Epithelial cell of proximal tubule (primary cell): ENCODE data around the gene RAE1. TPM values are rescaled to one million over a fixed set of nuclear protein-coding genes. Genes with fewer than 3 reads are reported as not detected.

Source experiments
- DNase-seq: peaks from one replicate; pipeline ENCODE4 v3.0.0-alpha.2; 2011; ENCODE audit warnings: low read depth
- H3K4me3 ChIP-seq: 2 replicates; pipeline ENCODE4 v1.5.1; 2011; ENCODE audit warnings: low read depth, mild to moderate bottlenecking, low read length
- total RNA-seq: library from RNA; depleted of rRNA; stranded (reverse); fragments of >200 nt; gene quantifications from 2 replicates; pipeline ENCODE4 v1.2.3, GENCODE V29; 2015
- TF ChIP-seq, protein P1 (sequence below): conservative IDR thresholded peaks from 2 replicates; pipeline ENCODE4 v1.5.1; 2012; ENCODE audit warnings: low read depth, mild to moderate bottlenecking, low read length

The RAE1 gene
- total RNA-seq, 1 donor from 2014 or later = 74.3 TPM

DNA sequence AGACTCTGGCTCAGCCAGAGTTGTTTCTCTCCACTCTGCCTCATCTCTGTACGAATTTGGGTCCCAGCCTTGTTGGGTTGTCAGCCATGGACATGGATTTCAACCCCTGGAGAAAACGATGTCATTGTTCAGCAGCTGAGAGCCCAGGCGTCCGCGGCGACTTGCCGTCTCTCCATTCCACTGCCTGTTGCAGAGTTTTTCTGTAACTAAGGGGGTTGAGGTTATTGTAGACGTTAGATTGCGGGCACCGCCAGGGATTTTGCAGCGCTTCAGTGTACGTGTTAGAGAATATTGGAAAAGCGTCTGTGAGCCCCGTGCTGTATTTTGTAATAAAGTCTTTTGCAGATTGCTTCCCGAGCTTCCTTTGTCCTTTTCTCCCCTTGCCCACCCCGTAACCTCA lies 27.1 kb downstream of the RAE1 start:
- H3K4me3 ChIP-seq = no peak overlapping the region
- TF ChIP-seq, protein P1, sequence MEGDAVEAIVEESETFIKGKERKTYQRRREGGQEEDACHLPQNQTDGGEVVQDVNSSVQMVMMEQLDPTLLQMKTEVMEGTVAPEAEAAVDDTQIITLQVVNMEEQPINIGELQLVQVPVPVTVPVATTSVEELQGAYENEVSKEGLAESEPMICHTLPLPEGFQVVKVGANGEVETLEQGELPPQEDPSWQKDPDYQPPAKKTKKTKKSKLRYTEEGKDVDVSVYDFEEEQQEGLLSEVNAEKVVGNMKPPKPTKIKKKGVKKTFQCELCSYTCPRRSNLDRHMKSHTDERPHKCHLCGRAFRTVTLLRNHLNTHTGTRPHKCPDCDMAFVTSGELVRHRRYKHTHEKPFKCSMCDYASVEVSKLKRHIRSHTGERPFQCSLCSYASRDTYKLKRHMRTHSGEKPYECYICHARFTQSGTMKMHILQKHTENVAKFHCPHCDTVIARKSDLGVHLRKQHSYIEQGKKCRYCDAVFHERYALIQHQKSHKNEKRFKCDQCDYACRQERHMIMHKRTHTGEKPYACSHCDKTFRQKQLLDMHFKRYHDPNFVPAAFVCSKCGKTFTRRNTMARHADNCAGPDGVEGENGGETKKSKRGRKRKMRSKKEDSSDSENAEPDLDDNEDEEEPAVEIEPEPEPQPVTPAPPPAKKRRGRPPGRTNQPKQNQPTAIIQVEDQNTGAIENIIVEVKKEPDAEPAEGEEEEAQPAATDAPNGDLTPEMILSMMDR = no peak
- DNase-seq = no peak

- TF ChIP-seq, protein P1 = no peak
- no peak overlapping the region for H3K4me3 ChIP-seq
- no peak for DNase-seq
These were observed 27.7 kb downstream of the RAE1 start for GRCh38 chr20:57378646-57379262.

- DNase-seq = no peak
- H3K4me3 ChIP-seq = no peak overlapping the region
- TF ChIP-seq, protein P1 = no peak
These were observed 28.2 kb downstream of the RAE1 start for GRCh38 chr20:57379263-57379647.

- DNase-seq = no peak
- TF ChIP-seq, protein P1 = no peak
- no peak overlapping the region for H3K4me3 ChIP-seq
These were observed 29.2 kb downstream of the RAE1 start for GRCh38 chr20:57380081-57380750.

DNA sequence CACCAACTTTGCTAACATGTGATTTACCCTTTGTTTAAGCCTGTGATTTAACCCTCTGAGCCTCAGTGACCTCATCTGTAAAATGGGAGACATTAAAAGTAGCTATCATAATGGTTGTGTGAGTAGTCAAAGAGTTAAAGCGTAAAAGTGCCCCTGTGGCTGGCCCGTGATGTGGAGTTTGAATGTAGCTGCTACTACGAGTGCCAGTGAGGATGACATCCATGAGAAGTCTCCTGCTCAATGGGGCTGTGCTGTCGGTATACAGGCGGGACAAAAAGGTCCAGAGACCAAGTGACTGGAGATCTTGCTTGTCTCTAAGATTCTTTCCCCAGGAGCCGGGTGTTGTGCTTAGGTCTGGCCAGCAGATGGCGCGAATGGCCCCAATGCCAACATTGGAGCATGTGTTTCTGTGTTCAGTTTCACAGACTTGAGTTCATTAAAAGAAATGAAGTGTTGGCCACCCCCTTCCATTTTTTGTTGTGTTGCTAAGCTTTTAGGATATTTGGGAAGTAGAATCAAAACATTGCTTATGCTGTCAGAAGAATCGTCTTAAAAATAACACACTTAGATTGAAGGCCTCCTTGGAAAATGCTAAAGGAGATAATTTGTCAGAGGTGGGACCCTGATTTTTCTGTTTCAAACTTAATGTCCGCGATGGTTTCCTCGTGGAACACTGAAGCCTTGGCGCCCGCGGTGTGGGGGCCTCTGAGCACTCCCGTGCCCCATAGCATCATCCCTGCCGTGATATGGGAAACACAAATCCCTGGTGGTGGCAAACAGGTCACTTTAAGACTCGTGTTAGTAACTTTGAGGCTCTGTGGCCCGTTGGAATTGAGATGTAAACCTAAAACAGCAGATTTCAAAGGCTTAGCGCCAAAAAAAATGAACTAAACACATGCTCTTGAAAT lies 30.8 kb downstream of the RAE1 start:
- DNase-seq = no peak
- TF ChIP-seq, protein P1 = peak; percentile 96
- no peak overlapping the region for H3K4me3 ChIP-seq

DNA sequence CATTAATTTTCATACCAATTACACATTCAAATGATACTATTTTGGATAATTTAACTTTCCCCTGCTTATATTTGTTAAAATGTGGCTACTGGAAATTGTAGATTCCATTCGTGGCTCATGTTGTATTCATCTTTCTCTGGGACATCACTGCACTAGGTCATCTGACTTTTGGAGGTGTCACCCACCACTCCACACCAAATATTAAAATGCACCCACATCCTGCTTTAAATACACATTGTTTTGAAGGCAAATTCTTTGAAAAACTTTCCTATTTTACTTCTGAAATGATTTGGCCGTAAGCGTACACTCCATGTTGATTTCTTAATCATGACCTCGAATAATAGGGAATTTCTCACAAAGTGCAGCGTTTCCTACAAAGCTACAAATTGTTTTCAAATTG lies 31.5 kb downstream of the RAE1 start:
- no peak overlapping the region for H3K4me3 ChIP-seq
- DNase-seq = no peak
- TF ChIP-seq, protein P1 = no peak
